ENCODE measurements around the gene CA4.

Gene CA4

GRCh38 chr17:60130466-60130865 lies 19.3 kb upstream of the CA4 start:
- DNase-seq, result no peak

GRCh38 chr17:60134396-60135150 lies 15.2 kb upstream of the CA4 start:
- no peak for DNase-seq

- peak; percentile 81 to 83 for DNase-seq
These were observed 14.4 kb upstream of the CA4 start for GRCh38 chr17:60135151-60135950.

GRCh38 chr17:60135951-60136666 lies 13.7 kb upstream of the CA4 start:
- no peak for DNase-seq

GRCh38 chr17:60137731-60138130 lies 12.0 kb upstream of the CA4 start:
- DNase-seq, result no peak

- DNase-seq, result no peak
These were observed 10.9 kb upstream of the CA4 start for GRCh38 chr17:60138769-60139437.

- DNase-seq, result peak; percentile 62 to 64
These were observed 10.1 kb upstream of the CA4 start for GRCh38 chr17:60139438-60140285.

- no peak for DNase-seq
These were observed 8.4 kb upstream of the CA4 start for GRCh38 chr17:60141111-60142018.

GRCh38 chr17:60142872-60143499 lies 6.8 kb upstream of the CA4 start:
- DNase-seq, result peak; percentile 66 to 72

GRCh38 chr17:60145006-60145935 lies 4.5 kb upstream of the CA4 start:
- no peak for DNase-seq

- DNase-seq, result no peak
These were observed 3.6 kb upstream of the CA4 start for GRCh38 chr17:60146206-60146605.

GRCh38 chr17:60147553-60148223 lies 2.1 kb upstream of the CA4 start:
- no peak for DNase-seq

GRCh38 chr17:60148373-60148772 lies 1.4 kb upstream of the CA4 start:
- no peak for DNase-seq

GRCh38 chr17:60151355-60151754 lies 1.6 kb downstream of the CA4 start:
- no peak for DNase-seq

GRCh38 chr17:60153606-60154390 lies 4.0 kb downstream of the CA4 start:
- no peak for DNase-seq

- no peak for DNase-seq
These were observed 5.0 kb downstream of the CA4 start for GRCh38 chr17:60154616-60155426.

- DNase-seq, result no peak
These were observed 5.6 kb downstream of the CA4 start for GRCh38 chr17:60155427-60155814.

Measured in CD4-positive, alpha-beta T cell treated with Interleukin-1 beta for 1 hour (primary cell).